GM23338 (cell line): ENCODE results near the gene KSR2. TPM values are rescaled to one million over a fixed set of nuclear protein-coding genes. Genes with fewer than 3 reads are reported as not detected.

Source experiments
- ATAC-seq: fragments of 200-7000 bp; cut with Tn5 transposase; 3 replicates; pipeline ENCODE4 v1.9.1; 2020
- DNase-seq: peaks from one replicate; pipeline ENCODE4 v3.0.0-alpha.2; 2015; ENCODE audit warnings: low spot score
- H2AFZ ChIP-seq: fragments of 200-600 bp; sonication (generic); 2 replicates; pipeline ENCODE4 v1.8.0; 2016; ENCODE audit warnings: antibody characterized with exemption, mild to moderate bottlenecking, moderate library complexity
- H3F3A ChIP-seq: fragments of 200-600 bp; sonication (generic); replicated peaks from 2 replicates; pipeline ENCODE4 v1.8.0; 2017; ENCODE audit warnings: antibody characterized with exemption, mixed run types, low read depth
- H3K27ac ChIP-seq: fragments of 200-600 bp; sonication (generic); 2 replicates; pipeline ENCODE4 v1.6.1; 2016; ENCODE audit warnings: low read depth
- H3K27me3 ChIP-seq: fragments of 200-600 bp; sonication (generic); 2 replicates; pipeline ENCODE4 v1.8.0; 2016; ENCODE audit warnings: mild to moderate bottlenecking, mixed run types, moderate library complexity; ENCODE audit not compliant: insufficient read depth
- H3K36me3 ChIP-seq: fragments of 200-600 bp; sonication (generic); 2 replicates; pipeline ENCODE4 v1.8.0; 2016; ENCODE audit warnings: mild to moderate bottlenecking; ENCODE audit not compliant: insufficient read depth
- H3K4me1 ChIP-seq: fragments of 200-600 bp; sonication (generic); 2 replicates; pipeline ENCODE4 v1.8.0; 2016; ENCODE audit warnings: mild to moderate bottlenecking, moderate library complexity; ENCODE audit not compliant: insufficient read depth
- H3K4me2 ChIP-seq: fragments of 200-600 bp; sonication (generic); 2 replicates; pipeline ENCODE4 v1.7.1; 2017; ENCODE audit warnings: mixed run types
- H3K4me3 ChIP-seq: fragments of 200-600 bp; sonication (generic); 2 replicates; pipeline ENCODE4 v1.6.1; 2016; ENCODE audit warnings: mixed run types
- H3K79me2 ChIP-seq: fragments of 200-600 bp; sonication (generic); replicated peaks from 2 replicates; pipeline ENCODE4 v1.8.0; 2017; ENCODE audit warnings: mild to moderate bottlenecking; ENCODE audit not compliant: insufficient read depth
- H3K9me2 ChIP-seq: fragments of 200-600 bp; sonication (generic); 2 replicates; pipeline ENCODE4 v1.8.0; 2017; ENCODE audit not compliant: insufficient read depth
- H4K20me1 ChIP-seq: fragments of 200-600 bp; sonication (generic); replicated peaks from 2 replicates; pipeline ENCODE4 v1.8.0; 2017; ENCODE audit warnings: mild to moderate bottlenecking; ENCODE audit not compliant: insufficient read depth
- H3K27ac Mint-ChIP-seq: 2 replicates; pipeline ENCODE4 v1.8.0; 2020; ENCODE audit warnings: inconsistent platforms, mild to moderate bottlenecking, moderate library complexity, mixed read lengths
- H3K27me3 Mint-ChIP-seq: 3 replicates; pipeline ENCODE4 v1.8.0; 2022; ENCODE audit warnings: low read depth, mild to moderate bottlenecking, moderate library complexity, mixed read lengths, inconsistent platforms; ENCODE audit not compliant: insufficient read depth, poor library complexity
- H3K36me3 Mint-ChIP-seq: 3 replicates; pipeline ENCODE4 v1.8.0; 2021; ENCODE audit warnings: low read depth, mild to moderate bottlenecking, inconsistent platforms, moderate library complexity, mixed read lengths
- H3K4me1 Mint-ChIP-seq: 3 replicates; pipeline ENCODE4 v1.8.0; 2020; ENCODE audit warnings: mild to moderate bottlenecking, inconsistent platforms, mixed read lengths
- H3K4me3 Mint-ChIP-seq: 3 replicates; pipeline ENCODE4 v1.8.0; 2021; ENCODE audit warnings: moderate library complexity, mild to moderate bottlenecking, inconsistent platforms, mixed read lengths
- H3K9me3 Mint-ChIP-seq: 3 replicates; pipeline ENCODE4 v1.8.0; 2020; ENCODE audit warnings: moderate library complexity, mild to moderate bottlenecking, inconsistent platforms, mixed read lengths
- CREB1 ChIP-seq: fragments of 250-450 bp; sonication (Bioruptor Pico); IDR thresholded peaks from 2 replicates; pipeline ENCODE4 v1.5.0; 2020; ENCODE audit warnings: low read depth, mild to moderate bottlenecking, moderate library complexity
- EZH2 ChIP-seq: fragments of 200-600 bp; sonication (generic); IDR thresholded peaks from one replicate; pipeline ENCODE4 v1.8.0; 2017; ENCODE audit warnings: antibody characterized with exemption, mild to moderate bottlenecking, low read depth; ENCODE audit not compliant: unreplicated experiment
- NANOG ChIP-seq: IDR thresholded peaks from 2 replicates; pipeline ENCODE4 v1.6.1; 2016; ENCODE audit warnings: antibody characterized with exemption, borderline replicate concordance
- STAT1 ChIP-seq: IDR thresholded peaks from one replicate; pipeline ENCODE4 v1.6.1; 2016; ENCODE audit warnings: antibody characterized with exemption; ENCODE audit not compliant: unreplicated experiment
- ZNF114 ChIP-seq: fragments of 250-450 bp; sonication (Bioruptor Pico); IDR thresholded peaks from 2 replicates; pipeline ENCODE4 v1.5.0; 2020; ENCODE audit warnings: mild to moderate bottlenecking, moderate library complexity
- polyA plus RNA-seq: library from polyadenylated mRNA; unstranded; fragments of >200 nt; fragmentation: Nextera tagmentation; extraction: Ambion mirVana; gene quantifications from 2 replicates; pipeline ENCODE4 v1.2.1, GENCODE V29; 2016
- total RNA-seq: library from RNA; depleted of rRNA; stranded (reverse); fragments of >200 nt; shearing (Covaris generic); gene quantifications from 2 replicates; pipeline ENCODE4 v1.2.3, GENCODE V29; 2014
- TF ChIP-seq, protein P1 (sequence below), 2 experiments: fragments of 200-600 bp in 1 of 2; sonication (generic) in 1 of 2; conservative IDR thresholded peaks; 2 replicates each; pipeline versions ENCODE4 v1.5.1 to v1.6.1; 2016 to 2017; ENCODE audit warnings: antibody characterized with exemption in 2 of 2, low read depth in 2 of 2, mild to moderate bottlenecking in 2 of 2, moderate library complexity in 1 of 2
- TF ChIP-seq, protein P2 (sequence below): fragments of 250-450 bp; sonication (Bioruptor Pico); IDR thresholded peaks from 2 replicates; pipeline ENCODE4 v1.5.0; 2020; ENCODE audit warnings: mild to moderate bottlenecking, moderate library complexity

The KSR2 gene
- total and polyA plus RNA-seq, 2 experiments from 2014 or later, result 1.1 to 2.7 TPM

DNA sequence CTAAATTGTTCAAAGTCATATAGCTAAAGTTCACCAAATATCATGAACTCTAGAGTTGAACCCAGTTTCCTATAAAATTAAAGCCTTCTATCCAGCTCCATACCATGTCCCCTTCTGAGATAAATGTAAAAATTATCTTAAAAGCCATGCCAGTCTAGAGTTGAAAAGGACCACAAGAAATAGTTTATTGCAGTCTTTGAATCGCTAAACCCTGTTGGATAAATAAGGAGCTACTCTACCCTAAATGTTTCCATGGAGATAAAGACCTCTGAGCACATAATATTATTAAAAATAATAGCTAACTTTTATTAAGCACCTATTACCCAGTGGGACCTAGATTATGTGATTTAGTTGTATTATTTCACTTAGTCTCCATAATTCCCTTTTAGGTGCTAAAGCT, 379.8 kb downstream of the KSR2 start:
- Histone ChIP-seq H3K27me3 (no peaks in the 10 kb centered on the region), H3K9me2 (no peaks in the 10 kb centered on the region), H3K4me2 (no peak overlapping the region), H4K20me1 (no peaks in the 10 kb centered on the region), H3F3A (no peaks in the 10 kb centered on the region), H3K27ac (no peak overlapping the region), H3K79me2 (no peaks in the 10 kb centered on the region), H3K36me3 (no peaks in the 10 kb centered on the region), H3K4me1 (peaks cover 14% of the 10 kb centered on the region), H2AFZ (no peak overlapping the region), H3K4me3 (no peak overlapping the region)
- Mint-ChIP-seq H3K4me1 (peaks cover 31% of the 10 kb centered on the region), H3K36me3 (no peaks in the 10 kb centered on the region), H3K4me3 (no peak overlapping the region), H3K27ac (no peak overlapping the region), H3K9me3 (no peaks in the 10 kb centered on the region; the same call in 2 of the 3 replicates), H3K27me3 (peaks cover 3% of the 10 kb centered on the region)
- TF ChIP-seq, protein P1, sequence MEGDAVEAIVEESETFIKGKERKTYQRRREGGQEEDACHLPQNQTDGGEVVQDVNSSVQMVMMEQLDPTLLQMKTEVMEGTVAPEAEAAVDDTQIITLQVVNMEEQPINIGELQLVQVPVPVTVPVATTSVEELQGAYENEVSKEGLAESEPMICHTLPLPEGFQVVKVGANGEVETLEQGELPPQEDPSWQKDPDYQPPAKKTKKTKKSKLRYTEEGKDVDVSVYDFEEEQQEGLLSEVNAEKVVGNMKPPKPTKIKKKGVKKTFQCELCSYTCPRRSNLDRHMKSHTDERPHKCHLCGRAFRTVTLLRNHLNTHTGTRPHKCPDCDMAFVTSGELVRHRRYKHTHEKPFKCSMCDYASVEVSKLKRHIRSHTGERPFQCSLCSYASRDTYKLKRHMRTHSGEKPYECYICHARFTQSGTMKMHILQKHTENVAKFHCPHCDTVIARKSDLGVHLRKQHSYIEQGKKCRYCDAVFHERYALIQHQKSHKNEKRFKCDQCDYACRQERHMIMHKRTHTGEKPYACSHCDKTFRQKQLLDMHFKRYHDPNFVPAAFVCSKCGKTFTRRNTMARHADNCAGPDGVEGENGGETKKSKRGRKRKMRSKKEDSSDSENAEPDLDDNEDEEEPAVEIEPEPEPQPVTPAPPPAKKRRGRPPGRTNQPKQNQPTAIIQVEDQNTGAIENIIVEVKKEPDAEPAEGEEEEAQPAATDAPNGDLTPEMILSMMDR (conservative IDR thresholded peaks at IDR 0.05; ENCODE audit: low read depth in 2 of 2), result no peak
- TF ChIP-seq NANOG (no peak), EZH2 (no peak), STAT1 (no peak), CREB1 (CRISPR knock-in tag) (no peak), ZNF114 (no peak)
- TF ChIP-seq, protein P2, sequence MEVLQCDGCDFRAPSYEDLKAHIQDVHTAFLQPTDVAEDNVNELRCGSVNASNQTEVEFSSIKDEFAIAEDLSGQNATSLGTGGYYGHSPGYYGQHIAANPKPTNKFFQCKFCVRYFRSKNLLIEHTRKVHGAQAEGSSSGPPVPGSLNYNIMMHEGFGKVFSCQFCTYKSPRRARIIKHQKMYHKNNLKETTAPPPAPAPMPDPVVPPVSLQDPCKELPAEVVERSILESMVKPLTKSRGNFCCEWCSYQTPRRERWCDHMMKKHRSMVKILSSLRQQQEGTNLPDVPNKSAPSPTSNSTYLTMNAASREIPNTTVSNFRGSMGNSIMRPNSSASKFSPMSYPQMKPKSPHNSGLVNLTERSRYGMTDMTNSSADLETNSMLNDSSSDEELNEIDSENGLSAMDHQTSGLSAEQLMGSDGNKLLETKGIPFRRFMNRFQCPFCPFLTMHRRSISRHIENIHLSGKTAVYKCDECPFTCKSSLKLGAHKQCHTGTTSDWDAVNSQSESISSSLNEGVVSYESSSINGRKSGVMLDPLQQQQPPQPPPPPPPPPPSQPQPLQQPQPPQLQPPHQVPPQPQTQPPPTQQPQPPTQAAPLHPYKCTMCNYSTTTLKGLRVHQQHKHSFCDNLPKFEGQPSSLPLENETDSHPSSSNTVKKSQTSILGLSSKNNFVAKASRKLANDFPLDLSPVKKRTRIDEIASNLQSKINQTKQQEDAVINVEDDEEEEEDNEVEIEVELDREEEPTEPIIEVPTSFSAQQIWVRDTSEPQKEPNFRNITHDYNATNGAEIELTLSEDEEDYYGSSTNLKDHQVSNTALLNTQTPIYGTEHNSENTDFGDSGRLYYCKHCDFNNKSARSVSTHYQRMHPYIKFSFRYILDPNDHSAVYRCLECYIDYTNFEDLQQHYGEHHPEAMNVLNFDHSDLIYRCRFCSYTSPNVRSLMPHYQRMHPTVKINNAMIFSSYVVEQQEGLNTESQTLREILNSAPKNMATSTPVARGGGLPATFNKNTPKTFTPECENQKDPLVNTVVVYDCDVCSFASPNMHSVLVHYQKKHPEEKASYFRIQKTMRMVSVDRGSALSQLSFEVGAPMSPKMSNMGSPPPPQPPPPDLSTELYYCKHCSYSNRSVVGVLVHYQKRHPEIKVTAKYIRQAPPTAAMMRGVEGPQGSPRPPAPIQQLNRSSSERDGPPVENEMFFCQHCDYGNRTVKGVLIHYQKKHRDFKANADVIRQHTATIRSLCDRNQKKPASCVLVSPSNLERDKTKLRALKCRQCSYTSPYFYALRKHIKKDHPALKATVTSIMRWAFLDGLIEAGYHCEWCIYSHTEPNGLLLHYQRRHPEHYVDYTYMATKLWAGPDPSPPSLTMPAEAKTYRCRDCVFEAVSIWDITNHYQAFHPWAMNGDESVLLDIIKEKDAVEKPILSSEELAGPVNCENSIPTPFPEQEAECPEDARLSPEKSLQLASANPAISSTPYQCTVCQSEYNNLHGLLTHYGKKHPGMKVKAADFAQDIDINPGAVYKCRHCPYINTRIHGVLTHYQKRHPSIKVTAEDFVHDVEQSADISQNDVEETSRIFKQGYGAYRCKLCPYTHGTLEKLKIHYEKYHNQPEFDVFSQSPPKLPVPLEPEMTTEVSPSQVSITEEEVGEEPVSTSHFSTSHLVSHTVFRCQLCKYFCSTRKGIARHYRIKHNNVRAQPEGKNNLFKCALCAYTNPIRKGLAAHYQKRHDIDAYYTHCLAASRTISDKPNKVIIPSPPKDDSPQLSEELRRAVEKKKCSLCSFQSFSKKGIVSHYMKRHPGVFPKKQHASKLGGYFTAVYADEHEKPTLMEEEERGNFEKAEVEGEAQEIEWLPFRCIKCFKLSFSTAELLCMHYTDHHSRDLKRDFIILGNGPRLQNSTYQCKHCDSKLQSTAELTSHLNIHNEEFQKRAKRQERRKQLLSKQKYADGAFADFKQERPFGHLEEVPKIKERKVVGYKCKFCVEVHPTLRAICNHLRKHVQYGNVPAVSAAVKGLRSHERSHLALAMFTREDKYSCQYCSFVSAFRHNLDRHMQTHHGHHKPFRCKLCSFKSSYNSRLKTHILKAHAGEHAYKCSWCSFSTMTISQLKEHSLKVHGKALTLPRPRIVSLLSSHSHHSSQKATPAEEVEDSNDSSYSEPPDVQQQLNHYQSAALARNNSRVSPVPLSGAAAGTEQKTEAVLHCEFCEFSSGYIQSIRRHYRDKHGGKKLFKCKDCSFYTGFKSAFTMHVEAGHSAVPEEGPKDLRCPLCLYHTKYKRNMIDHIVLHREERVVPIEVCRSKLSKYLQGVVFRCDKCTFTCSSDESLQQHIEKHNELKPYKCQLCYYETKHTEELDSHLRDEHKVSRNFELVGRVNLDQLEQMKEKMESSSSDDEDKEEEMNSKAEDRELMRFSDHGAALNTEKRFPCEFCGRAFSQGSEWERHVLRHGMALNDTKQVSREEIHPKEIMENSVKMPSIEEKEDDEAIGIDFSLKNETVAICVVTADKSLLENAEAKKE (CRISPR knock-in tag), result no peak
- no peak for DNase-seq
- ATAC-seq, result no peak
